Activated CD4-positive, alpha-beta T cell treated with anti-CD3 and anti-CD28 coated beads for 24 hours (primary cell): ENCODE measurements around the gene KCNB1.
"Not testable (repeated sequence)": the region's sequence is repeated elsewhere in the genome, so short reads cannot be mapped to it uniquely, and the experiment has no call there.

Source experiments
- DNase-seq, 2 donors: peaks; one replicate each; pipeline ENCODE4 v3.0.0-alpha.2; 2020; ENCODE audit warnings: low read depth in 2 of 2

The KCNB1 gene

GRCh38 chr20:49323622-49324238, 158.7 kb downstream of the KCNB1 start:
- no peak for DNase-seq

- DNase-seq = no peak
Observed at GRCh38 chr20:49320460-49320859, 162.0 kb downstream of the KCNB1 start.

GRCh38 chr20:49319208-49319809, 163.2 kb downstream of the KCNB1 start:
- no peak for DNase-seq

- no peak for DNase-seq
Observed at GRCh38 chr20:49318430-49319207, 163.8 kb downstream of the KCNB1 start.

- DNase-seq = no peak
Observed at GRCh38 chr20:49318091-49318429, 164.4 kb downstream of the KCNB1 start.

GRCh38 chr20:49316704-49317103, 165.8 kb downstream of the KCNB1 start:
- no peak for DNase-seq

- no peak for DNase-seq
Observed at GRCh38 chr20:49315580-49315979, 166.9 kb downstream of the KCNB1 start.

GRCh38 chr20:49314052-49314451, 168.4 kb downstream of the KCNB1 start:
- not testable (repeated sequence) for DNase-seq
